GM10248 (cell line): ENCODE data around the gene ADRA2B.
"Not testable (repeated sequence)": the region's sequence is repeated elsewhere in the genome, so short reads cannot be mapped to it uniquely, and the experiment has no call there.

Experiments used
- CTCF ChIA-PET: fragments of 300-600 bp; sonication (Branson Sonifier 250); formaldehyde crosslinking; extraction: SDS; loops from one replicate; lab custom pipeline; 2021; ENCODE audit warnings: antibody characterized with exemption; lab: Yijun Ruan, JAX
- POLR2A ChIA-PET: fragments of 350-650 bp; sonication (Branson Sonifier 250); formaldehyde crosslinking; extraction: SDS; loops from one replicate; lab custom pipeline; 2020; ENCODE audit warnings: antibody characterized with exemption; lab: Yijun Ruan, JAX
- DNase-seq: peaks from one replicate; pipeline ENCODE4 v3.0.0; 2012; ENCODE audit errors: extremely low spot score
- TF ChIP-seq, protein P1 (sequence below): IDR thresholded peaks from 2 replicates; pipeline ENCODE4 v1.5.1; 2012; ENCODE audit warnings: mild to moderate bottlenecking, low read depth; ENCODE audit errors: extremely low read depth, missing control alignments, control extremely low read depth

ADRA2B gene

DNA sequence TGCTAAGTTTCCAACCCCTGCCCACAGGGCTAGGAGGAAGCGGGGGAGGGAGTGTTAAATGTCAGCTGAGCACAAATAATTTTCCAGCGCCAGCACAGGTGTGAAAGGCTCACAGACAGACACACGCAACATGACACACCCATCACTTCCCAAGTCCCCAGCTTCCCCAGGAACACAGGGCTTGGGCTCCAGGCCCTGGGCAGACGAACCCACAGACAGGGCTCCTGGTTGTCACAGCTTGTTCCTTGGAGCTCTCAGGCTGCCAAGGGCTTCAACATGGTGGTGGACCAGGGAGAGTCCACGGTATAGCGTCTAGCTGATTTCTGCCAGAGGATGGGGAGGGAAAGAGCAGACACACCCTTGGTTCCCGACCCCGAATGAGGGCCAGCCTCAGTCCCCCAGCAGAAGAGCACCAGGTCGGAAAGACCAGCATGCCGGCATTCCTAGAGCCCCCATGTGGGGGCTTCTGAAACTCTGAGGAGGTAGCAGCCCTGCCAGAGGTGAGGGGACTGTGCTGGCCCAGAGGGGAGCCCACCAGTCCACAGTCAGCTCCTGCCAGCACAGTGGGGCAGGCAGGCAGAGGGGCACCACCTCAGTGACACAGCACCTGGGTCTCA is 27.0 kb upstream of the ADRA2B start:
- no peak for DNase-seq
- TF ChIP-seq, protein P1, sequence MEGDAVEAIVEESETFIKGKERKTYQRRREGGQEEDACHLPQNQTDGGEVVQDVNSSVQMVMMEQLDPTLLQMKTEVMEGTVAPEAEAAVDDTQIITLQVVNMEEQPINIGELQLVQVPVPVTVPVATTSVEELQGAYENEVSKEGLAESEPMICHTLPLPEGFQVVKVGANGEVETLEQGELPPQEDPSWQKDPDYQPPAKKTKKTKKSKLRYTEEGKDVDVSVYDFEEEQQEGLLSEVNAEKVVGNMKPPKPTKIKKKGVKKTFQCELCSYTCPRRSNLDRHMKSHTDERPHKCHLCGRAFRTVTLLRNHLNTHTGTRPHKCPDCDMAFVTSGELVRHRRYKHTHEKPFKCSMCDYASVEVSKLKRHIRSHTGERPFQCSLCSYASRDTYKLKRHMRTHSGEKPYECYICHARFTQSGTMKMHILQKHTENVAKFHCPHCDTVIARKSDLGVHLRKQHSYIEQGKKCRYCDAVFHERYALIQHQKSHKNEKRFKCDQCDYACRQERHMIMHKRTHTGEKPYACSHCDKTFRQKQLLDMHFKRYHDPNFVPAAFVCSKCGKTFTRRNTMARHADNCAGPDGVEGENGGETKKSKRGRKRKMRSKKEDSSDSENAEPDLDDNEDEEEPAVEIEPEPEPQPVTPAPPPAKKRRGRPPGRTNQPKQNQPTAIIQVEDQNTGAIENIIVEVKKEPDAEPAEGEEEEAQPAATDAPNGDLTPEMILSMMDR, result no peak
- POLR2A ChIA-PET, result interaction anchor here (0.6 to 7.4 kb wide), 7 partner anchors 11 to 130 kb away, joined by 3 to 43 read pairs (median 5); no protein-coding TSS in a partner anchor
- CTCF ChIA-PET, result interaction anchor here (1.0 to 20.4 kb wide), 7 partner anchors 8 to 116 kb away, joined by 3 to 658 read pairs (median 4); no protein-coding TSS in a partner anchor

DNA sequence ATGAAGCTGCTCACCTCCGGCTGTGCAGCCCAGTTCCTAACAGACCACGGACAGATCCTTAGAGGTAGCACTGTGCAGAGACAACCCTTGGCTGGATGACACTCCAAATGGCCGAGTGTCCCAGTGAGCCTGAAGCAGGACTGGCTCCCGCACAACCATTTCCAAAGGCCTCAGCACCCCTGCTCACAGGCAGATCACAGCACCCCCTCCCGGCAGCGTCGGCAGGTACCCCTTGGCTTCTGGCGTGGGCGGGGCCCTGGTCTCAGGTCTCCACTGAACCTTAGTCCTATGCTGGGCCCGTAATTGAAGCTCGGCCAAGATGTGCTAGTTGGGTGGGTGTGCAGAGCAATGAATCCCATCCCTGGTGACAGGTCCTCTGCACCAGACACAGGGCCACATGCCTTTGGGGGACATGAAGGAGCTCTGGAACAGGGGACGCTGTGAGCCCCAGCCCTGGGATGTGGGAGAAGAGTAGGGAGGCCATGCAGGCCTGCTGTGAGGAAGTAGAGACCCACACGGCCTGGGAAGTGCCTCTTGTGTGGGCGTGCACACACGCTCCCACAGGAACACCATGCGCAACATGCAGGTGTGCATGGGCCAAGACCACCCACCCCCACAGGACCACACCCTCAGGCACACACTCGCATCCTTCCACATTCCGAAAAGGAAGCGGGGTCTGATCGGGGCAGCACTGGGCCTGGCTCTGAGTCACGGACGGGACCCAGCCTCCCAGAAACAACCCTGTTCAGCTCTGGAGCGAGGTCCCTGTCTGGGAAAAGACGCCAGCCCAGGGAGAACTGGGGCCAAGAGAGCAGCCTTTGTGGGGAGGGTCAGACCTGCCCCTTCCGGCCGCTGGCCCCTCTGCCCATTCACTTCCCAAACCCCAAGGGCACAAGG is 26.1 kb upstream of the ADRA2B start:
- ChIA-PET CTCF (interaction anchor here (0.7 to 20.4 kb wide), 17 partner anchors 11 to 369 kb away, joined by 3 to 658 read pairs (median 4); partner anchors contain the start of gene ADRA2B), POLR2A (interaction anchor here (0.6 to 7.4 kb wide), 11 partner anchors 10 to 131 kb away, joined by 3 to 43 read pairs (median 5); no protein-coding TSS in a partner anchor)
- TF ChIP-seq, protein P1, result peak; percentile 73
- peak; percentile 66 for DNase-seq

DNA sequence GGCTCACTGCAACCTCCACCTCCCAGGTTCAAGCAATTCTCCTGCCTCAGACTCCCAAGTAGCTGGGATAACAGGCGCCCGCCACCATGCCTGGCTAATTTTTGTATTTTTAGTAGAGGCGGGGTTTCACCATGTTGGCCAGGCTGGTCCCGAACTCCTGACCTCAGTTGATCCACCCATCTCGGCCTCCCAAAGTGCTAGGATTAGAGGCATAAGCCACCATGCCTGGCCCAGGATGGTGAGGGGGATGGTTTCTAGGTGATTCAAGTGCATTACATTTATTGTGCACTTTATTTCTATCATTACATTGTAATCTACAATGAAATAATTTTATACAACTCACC is 25.2 kb upstream of the ADRA2B start:
- ChIA-PET CTCF (interaction anchor here (0.7 to 20.4 kb wide), 14 partner anchors 12 to 370 kb away, joined by 3 to 658 read pairs (median 4); partner anchors contain the start of gene ADRA2B), POLR2A (interaction anchor here (0.6 to 7.4 kb wide), 5 partner anchors 16 to 61 kb away, joined by 3 to 43 read pairs (median 21); no protein-coding TSS in a partner anchor)
- DNase-seq, result not testable (repeated sequence)

DNA sequence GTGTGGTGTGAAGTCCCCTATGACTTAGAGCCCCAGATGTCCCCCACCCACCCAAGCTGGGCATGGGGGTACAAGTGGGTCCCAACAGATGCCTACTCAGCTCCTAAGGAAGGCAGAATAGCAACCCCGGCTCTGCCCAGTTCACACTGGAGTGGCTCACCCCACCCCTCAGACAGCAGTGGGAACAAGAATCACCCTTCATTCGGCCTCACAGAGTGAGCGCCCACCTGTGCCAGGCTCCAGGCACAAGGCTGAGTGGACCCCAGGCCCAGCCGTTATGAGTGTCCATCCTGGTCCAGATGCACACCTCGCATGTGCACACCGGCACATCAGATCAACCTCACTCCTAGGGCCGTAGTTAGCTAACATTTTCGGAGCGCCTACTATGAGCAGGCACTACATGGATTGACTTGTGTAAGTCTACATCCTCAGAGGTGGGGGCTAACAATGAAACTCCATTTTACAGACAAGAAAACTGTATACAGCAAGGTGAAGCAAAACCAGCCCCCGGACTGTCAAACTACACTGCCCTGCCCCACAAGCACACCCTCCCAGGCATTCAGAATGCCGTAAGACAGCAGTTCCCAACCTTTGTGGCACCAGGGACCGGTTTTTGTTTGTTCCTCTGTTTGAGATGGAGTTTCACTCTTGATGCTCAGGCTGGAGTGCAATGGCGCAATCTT is 24.7 kb upstream of the ADRA2B start:
- ChIA-PET POLR2A (interaction anchor here (0.6 to 7.4 kb wide), 9 partner anchors 8 to 391 kb away, joined by 3 to 57 read pairs (median 21); no protein-coding TSS in a partner anchor), CTCF (interaction anchor here (0.7 to 20.4 kb wide), 12 partner anchors 21 to 370 kb away, joined by 3 to 658 read pairs (median 4); partner anchors contain the start of genes ADRA2B and STARD7)
- no peak for DNase-seq
- TF ChIP-seq, protein P1, result no peak

DNA sequence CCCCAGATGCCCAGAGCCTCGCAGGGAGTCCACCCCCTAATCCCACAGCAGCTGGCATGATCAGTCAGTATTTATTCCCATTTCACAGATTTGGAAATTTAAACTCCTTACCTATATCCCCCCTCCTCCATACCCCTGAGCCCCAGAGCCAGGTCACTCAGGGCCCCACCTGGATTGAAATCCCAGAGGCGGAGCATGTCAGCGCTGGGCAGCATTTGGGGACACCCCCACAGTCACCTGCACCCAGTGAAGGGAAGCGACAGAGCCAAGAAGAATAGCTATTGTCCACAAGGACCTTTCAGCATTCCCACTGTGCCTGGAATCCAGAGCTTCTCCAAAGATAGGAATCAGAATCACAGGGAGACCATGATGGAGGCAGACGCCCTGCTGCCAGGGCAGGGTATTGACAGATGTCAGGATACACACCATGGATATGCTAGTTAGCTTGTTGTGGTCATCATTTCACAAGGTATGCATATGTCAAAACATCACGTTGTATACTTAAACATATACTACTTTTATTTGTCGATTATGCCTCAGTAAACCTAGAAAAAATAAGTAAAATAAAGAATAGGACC is 22.9 kb upstream of the ADRA2B start:
- TF ChIP-seq, protein P1, result no peak
- ChIA-PET CTCF (interaction anchor here (0.7 to 20.4 kb wide), 37 partner anchors 8 to 421 kb away, joined by 3 to 658 read pairs (median 5); partner anchors contain the start of genes CIAO1, NCAPH, STARD7 and TMEM127), POLR2A (interaction anchor here (1.1 to 5.1 kb wide), 7 partner anchors 10 to 95 kb away, joined by 3 to 57 read pairs (median 5); partner anchors contain the start of gene STARD7)
- DNase-seq, result no peak
